ENCODE data around the gene ASTN2.

DNA sequence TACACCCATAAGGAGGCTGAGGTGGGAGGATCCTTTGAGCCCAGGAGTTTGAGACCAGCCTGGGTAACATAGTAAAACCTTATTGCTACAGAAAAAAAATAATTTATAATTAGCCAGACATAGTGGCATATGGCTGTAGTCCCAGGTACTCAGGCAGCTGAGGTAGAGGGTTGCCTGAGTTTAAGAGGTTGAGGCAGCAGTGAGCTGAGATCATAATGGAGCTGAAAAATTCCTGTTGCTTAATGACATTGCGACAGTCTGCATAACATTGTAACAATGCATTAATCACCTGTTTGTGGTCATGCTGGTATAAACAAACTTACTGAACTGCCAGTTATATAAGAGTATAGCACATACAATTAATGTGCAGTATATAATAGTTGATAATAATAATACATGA lies 513.6 kb downstream of the ASTN2 start:
- TF ChIP-seq POLR2A (IDR thresholded peaks at IDR 0.05) (no peak), POLR2AphosphoS5 (IDR thresholded peaks at IDR 0.05) (no peak)
- TF ChIP-seq, protein P1, sequence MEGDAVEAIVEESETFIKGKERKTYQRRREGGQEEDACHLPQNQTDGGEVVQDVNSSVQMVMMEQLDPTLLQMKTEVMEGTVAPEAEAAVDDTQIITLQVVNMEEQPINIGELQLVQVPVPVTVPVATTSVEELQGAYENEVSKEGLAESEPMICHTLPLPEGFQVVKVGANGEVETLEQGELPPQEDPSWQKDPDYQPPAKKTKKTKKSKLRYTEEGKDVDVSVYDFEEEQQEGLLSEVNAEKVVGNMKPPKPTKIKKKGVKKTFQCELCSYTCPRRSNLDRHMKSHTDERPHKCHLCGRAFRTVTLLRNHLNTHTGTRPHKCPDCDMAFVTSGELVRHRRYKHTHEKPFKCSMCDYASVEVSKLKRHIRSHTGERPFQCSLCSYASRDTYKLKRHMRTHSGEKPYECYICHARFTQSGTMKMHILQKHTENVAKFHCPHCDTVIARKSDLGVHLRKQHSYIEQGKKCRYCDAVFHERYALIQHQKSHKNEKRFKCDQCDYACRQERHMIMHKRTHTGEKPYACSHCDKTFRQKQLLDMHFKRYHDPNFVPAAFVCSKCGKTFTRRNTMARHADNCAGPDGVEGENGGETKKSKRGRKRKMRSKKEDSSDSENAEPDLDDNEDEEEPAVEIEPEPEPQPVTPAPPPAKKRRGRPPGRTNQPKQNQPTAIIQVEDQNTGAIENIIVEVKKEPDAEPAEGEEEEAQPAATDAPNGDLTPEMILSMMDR (IDR thresholded peaks at IDR 0.05), result no peak

Measured in prostate gland (tissue), 2 donors.